Germinal center (tissue), 1 donor: ENCODE results near the gene GCK.

ENCODE experiments used
- DNase-seq: peaks from one replicate; pipeline ENCODE4 v3.0.0; 2012; ENCODE audit warnings: mixed read lengths, low spot score

GCK gene

DNA sequence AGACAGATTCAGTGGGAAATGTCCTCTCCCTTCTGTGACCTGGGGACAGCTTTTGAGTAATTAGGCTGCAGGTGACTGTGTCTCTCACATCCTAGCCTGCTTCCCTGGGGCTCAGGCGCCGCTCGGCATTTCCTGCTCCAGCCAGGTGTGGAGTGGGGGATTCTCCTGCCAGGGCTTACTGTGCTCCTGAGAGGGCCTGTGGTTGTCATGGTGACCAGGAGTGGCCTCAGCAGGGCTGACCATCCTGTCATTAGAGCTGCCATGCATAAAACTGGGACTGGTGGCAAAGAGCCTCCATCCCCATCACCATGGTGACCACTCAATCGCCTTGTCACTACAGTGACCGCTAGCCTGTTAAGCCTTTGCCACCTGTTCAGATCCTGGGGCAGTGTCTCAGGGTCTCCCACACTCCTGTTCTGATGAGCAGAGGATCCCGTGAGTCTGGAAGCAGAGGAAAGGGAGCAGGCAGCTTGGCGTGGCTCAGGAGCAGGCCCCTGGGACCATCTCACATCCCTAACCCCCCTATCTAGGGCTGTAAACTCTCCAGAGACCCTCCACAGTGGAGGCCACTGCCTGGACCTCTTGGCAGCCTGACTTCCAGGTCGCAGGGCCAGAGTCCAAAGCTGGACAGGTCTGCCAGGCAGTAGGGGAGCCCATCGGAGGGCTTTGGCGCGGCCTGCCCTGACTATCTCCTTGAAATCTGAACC is at the start of gene GCK:
TSS of gene GCK (minus strand) at position 154 of the 707 bp plus-strand sequence. CDS start 486 bp downstream, outside the sequence.
- no peak for DNase-seq

DNA sequence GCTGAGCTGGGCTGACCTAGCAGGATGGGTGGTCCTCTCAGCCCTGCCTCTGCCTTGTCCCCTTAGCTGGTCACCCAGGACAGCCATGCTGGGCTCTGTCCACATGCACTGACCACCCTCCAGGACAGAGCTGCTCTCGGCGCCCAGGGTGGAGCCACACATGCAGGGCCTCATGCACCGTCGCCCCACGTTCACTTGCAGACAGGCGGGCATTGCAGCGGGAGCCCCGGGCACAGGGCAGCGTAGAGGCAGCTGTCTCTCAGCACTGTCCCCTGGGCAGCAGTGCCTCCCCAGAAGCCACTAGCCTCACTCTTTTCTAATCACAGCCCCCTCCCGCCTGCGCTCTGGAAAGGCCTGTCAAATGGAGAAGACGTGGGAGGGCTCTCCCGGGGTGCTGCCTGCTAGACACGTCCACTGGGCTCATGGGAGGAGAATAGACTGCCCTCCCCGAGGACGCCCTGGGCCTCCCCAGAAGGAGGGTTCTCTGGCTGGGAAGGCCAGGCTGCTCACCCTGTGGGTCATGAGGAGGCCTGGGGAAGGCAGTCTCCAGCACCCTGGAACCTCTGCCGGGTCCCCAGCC is 49.0 kb upstream of the GCK start:
- DNase-seq = no peak

DNA sequence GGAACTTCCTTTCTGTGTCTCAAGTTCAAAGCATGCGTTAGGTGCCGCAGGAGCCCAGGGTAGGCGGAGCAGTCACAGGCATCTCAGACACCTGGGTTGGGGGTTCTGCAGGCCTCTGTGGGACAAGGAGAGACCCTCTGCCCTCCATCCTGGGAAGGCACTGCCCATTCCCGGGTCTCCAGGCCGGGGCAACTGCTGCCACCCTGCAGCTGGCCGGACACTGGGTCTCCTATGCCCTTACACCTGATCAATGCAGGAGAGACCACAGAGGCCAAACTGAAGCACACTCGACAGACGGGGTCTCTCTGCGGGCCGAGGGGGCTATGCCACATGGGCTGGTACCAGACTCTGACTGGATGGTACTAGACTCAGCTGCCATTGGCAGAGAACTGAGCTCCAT is 48.5 kb upstream of the GCK start:
- DNase-seq = no peak

DNA sequence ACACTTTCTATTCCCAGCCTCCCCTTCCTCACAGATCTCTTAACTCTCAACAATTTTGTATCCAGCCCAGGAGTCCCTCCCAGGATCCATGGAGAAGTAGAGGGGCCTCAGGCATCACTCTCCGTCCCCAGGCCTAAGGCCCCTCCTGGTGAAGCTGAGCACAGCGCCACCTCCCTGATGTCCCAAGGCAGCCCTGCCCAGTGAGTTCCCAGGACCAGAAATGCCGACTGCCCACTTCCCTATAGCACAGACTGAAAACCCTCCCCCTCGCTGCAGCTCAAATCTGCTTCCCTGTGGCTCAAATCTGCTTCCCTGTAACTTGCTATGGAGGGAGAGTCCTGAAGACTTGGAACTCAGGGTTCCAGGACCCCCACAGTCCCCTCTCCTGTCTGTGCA is 47.1 kb upstream of the GCK start:
- DNase-seq = no peak

GRCh38 chr7:44235582-44236332 is 46.5 kb upstream of the GCK start:
- no peak for DNase-seq

- no peak for DNase-seq
These were observed 45.8 kb upstream of the GCK start for GRCh38 chr7:44235066-44235465.

DNA sequence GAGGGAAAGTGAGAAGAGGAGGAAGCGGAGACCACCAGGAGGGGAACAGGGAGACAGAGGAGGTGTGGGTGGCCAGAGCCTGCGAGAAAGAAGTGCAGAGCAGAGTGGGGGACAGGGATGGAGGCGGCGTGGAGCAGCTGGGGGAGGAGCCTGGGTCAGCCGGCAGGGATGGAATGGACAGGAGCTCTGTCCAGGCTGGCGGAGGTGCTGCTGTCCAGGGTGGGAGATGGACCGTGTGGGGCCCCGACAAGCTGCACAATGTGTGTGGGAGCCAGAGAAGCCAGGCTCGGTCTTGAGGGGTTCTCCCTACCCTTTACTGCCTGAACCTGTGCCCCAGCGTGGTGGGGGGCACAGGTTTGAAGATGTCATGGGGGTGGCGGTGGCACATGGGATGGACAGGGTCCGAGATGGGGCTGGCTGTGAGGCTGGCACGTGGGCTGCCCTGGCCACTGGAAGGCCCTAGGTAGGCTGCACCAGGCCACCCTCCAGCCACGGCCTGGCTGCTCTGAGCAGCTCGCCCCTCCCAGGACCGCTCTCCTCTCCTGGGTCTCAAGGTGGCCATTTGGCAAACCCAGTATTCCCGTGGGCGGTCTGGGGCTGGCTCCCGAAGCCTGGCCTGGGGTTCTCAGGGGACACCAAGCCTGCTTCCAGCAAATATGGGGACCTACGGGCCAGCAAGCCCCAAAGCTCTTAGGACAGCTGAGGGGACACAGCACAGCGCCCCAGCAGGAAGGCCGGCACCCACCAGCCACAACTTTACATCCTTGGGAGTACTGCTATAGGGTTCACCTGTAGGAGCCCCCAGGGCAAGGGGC is 43.9 kb upstream of the GCK start:
- no peak for DNase-seq

DNA sequence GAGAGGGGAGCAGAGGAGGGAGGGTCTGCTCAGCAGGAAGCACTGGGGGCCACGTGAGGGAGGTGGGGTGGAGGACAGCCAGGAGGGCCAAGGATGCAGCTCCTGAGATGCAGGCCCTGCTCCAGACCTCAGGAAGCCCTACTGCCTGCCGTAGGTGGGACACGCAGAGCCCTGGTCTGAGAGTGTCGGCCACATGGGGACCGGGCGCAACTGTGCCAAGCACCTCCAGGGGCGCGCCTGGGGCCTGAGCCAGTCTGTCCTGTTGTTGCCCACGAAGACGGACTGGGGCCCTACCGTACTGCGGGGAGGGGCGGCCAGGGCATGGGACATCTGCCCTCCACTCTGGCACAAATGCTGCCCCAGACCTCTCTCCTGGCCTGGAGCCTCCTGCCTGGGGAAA is 43.2 kb upstream of the GCK start:
- no peak for DNase-seq

- DNase-seq = no peak
These were observed 41.8 kb upstream of the GCK start for GRCh38 chr7:44231088-44231487.

GRCh38 chr7:44230286-44230685 is 41.0 kb upstream of the GCK start:
- no peak for DNase-seq

- DNase-seq = no peak
These were observed 40.4 kb upstream of the GCK start for GRCh38 chr7:44229546-44230105.

DNA sequence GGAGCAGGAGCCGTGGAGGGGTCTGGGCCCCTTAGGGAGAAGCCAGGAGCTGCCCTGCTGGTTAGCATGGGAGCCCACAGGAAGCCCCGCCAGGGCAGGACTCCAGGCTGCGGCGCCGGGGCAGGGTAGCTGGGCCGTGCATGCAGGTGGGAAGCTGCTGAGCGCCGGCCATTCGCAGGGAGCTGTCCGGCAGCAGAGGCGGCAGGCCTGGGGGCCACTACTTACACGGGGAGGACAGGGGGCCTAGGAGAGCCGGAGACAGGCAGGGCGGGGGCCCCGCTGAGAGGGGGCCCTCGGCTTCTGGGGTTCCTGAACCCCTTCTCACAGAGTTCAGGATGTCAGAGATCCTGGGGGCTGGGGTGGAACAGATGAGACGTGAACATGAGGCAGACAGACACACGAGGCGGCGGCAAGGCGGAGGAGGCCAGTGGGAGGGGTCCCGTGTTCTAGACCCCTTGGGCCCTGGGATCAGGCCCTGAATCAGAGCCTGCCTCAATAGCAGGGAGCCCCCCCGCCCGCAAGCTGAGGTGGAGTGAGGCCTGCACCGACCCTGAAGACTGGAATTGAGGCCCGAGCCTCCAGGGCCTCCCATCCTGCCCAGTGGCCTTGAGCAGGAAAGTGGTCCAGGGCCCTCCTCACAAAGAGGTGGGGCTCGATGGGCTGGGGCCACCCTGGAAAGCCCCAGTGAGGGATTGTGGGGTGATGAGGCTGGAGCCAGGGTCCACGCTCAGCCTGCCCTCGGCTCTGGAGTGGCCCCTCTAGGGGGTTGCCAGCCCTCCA is 39.5 kb upstream of the GCK start:
- no peak for DNase-seq

DNA sequence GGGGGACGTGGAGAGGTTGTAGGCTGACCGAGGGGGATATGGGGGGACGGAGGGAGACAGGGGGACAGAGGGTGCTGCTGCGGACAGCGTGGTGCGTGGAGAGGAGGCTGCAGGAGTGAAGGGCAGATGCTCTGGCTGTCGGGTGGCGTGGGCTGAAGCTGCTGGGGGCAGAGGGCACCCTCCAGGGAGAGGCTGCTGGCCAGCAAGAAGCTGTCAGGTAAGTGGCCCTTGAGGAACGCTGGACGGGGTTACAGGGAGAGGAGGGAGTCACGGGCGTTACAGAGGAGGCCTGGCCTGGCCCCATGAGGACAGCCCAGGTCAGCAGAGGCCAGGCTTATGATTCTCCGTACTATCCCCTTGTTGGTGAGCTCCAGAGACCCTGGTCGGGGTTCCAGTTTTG is 38.7 kb upstream of the GCK start:
- DNase-seq = no peak

GRCh38 chr7:44226396-44226753 is 37.1 kb upstream of the GCK start:
- DNase-seq = no peak

- DNase-seq = no peak
These were observed 36.5 kb upstream of the GCK start for GRCh38 chr7:44225566-44226395.

- DNase-seq = no peak
These were observed 35.8 kb upstream of the GCK start for GRCh38 chr7:44224974-44225565.

GRCh38 chr7:44224080-44224973 is 35.1 kb upstream of the GCK start:
- DNase-seq = no peak

GRCh38 chr7:44223362-44224079 is 34.3 kb upstream of the GCK start:
- DNase-seq = no peak
